ENCODE results near the gene EEIG2.

The EEIG2 gene

DNA sequence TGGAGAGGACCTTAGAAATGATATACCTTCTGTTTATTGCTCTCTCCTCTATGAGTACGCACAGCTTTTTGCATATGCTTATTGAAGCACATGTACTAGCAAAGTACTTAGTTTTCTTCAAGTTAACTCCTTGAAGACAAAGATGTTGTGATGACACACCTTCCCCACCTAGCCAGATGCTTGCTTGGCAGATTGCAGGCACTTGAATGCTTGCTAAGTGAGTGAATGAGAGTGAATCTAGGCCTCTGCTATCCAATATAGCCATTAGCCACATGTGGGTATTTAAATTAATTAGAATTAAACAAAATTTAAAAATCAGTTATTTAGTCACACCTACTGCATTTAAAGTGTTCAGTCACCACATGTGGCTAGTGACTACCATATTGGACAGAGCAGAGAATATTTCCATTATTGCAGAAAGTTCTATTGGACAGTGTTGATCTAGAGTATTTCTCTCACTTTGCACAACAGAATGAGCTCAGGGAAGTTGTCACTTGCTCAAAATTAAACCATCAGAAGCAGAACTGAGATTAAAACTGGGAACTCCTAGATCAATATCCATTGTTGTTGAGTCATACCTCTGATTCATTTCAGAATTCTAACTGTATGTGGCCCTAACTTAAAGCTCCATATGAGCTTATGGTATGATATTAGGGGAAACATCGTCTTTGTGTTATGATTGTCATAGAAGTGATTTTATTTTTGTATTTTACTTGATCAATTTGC lies 8.6 kb upstream of the EEIG2 start:
- DNase-seq = no peak

DNA sequence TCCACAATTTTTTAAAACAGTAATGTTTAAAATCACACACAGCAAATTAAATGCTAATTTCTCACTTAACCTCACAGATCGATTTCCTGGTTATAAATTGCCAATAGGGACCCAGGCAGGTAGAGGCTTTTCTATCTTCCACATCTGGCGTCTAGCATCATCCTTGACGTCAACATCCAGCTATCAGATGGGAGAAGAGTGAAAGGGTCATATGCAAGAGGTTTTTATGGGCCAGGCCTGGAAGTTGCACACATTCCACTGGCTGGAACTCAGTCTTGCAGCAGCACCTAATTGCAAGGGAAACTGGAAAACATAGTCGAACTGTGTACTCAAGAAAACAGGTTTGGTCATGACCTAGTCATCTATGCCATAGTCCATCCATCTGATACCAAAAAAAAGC lies 6.0 kb upstream of the EEIG2 start:
- no peak for DNase-seq

DNA sequence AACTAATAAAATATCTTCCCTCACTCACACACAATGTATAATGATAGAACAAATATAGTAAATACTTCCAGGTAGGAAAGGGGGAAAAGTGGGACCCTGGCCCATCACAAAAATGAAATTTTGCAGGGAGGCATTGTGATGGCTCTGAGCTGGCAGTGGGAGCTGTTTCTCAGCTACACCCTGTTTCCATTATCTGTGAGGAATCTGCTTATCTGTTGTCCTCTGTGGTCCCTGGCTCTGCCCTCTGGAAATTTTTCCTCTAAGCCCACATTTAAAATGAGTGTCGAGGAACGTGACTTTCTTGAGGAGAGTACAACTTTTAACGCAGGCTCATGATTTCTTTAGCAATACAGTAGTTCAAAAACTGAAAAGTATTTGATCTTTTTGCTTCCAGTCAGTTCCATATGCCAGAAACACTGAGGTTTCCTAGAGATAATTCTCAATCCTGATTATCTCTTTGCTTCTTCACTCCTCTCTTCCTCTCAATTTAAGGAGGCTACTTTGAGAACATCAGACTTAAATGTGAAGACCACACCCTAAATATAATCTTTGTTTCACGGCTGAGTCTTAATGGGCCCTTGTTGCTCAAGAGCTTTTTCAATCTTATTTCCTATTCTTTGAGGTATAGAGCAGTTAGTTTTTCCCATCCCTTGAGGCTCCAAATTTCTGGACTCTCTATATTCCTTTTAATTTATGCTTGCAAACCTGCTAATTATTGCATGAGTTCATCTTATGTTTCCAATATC lies 5.0 kb upstream of the EEIG2 start:
- no peak for DNase-seq

DNA sequence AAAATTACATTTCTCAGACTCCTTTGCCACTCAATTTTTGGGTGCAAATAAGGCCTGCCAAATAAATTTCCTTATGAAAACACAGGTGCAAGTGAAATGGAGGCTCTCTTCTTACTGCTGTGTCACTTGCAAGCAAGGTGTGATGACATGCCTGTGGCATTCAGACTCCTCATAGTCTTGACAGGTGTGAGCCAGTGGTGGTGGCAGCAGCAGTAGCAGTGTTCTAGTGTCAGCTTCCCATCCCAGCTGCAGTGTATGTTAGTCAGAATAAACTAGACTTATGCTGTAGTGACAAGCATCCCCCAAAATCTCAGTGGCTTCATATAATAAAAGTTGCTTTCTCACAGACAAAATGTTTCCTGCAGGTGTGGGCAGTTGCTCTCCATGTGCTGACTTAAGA lies 3.8 kb upstream of the EEIG2 start:
- no peak for DNase-seq

DNA sequence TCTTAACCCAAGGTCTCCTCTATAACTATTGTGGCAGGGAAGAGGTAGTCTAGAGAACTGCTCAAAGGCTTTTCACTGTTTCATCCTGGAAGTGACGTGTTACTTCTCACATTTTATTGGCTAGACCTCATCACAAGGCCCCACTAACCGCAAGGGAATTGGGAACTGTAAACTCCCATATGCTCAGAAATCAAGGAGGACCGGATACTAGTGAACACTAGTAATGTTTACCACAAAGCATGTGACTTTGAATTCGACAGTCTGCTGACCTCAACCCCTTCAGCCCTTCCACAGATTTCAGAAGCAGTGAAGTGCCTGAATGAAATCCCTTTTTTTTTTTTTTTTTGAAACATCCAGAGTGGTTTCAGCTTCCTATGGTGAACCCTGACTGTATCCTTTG lies 3.4 kb upstream of the EEIG2 start:
- no peak for DNase-seq

DNA sequence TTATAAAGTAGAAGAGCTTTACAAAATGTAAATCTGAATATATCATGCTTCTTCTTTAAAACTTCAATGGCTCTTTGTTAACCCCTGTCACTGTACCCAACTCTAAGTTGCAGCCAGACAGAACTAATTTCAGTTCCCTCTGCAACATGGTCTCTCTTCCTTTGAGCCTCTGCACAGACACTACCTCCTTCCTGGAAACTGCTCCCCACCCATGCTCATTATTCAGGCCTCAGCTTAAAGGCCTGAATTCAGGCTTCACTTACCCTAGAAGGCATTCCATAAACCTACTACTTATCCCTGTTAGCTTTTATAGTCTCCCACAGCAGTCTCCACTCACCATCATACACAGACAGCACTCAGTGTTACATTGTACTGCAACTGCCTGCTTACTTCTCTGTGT lies 2.6 kb upstream of the EEIG2 start:
- no peak for DNase-seq

DNA sequence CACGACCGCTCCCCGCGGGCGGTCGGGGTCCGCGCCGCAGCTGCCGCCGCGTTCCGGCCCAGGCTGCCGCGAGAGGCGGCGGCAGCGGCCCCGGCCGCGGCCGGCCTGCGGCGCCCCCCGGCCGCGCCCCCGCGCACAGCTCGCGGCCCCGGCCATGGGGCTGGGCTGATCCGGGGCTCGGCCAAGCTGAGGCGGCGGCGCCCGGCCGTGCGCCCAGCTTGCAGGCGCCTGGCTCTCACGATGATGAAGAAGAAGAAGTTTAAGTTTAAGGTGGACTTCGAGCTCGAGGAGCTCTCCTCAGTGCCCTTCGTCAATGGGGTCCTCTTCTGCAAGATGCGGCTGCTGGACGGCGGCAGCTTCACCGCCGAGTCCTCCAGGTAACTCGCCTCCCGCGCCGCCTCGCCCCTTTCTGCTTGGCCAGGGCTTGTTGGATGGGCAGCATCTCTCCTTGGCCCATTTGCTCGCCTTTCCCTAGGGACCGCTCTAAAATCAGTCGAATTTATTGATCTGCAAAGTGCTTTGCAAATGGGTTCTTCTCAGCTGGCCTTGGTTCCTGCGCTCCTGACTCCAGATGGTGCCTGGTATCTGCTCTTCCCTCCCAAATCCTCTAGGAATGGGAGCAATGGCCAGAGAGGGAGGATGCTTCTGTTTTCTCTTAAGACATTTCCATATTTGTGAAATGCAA lies 431 bp downstream of the EEIG2 start:
- peak; percentile 70 for DNase-seq

DNA sequence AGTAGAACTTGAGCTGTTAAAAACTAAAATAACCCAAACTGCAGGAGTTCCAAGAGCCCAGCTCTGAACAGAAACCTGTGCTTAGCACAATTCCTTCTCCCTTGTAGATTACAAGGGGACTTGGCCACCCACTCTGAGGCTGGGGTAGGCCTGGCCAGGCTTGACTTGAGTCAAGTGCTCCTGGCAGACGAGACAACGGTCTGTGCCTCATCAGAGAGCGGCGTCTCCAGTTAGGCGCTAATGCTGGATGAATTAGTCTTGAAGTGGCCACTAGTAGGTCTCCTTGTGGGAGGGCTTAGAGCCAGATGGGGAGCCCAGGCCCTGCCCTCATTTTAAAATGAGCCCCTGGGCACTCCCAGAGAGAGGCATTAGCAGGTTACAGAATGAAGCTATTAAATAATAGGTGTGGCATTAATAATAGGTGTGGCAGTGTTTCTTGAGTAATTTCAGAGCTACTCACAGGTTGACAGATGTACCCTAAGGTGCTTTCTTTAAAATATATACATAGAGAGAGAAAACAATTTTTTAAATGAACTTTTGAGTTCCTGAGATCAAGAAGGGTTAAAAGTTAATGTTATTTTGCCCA lies 1.1 kb downstream of the EEIG2 start:
- peak; percentile 72 for DNase-seq

DNA sequence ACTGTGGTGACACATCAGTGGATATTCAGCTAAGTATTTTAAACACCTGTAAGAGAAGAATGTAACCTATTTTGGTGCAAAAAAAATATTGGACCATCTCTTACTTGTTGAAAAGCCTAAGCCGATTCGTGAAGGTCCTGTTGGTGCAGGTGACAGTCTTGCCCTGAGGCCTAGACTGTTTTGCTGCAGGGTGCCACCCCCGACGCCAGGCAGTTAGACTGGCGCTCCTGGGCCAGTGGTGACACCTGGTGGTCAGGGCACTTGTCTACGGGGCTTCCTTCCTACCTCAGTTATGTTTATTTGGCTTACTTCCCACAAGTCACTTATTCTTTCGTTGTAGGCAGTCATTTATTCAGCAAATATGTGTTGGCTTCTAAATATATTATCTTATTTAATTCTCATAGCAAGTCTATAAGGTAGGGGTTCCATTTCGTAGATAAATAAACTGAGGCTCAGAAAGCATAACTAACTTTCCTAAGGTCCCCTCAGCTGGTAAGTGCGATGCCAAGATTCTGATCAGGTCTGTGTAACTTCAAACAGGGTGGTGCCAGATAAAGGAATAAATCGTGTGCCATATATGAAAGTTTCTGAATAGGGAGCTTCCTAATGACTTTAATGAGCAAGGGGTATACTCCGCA lies 1.9 kb downstream of the EEIG2 start:
- peak; percentile 26 for DNase-seq

DNA sequence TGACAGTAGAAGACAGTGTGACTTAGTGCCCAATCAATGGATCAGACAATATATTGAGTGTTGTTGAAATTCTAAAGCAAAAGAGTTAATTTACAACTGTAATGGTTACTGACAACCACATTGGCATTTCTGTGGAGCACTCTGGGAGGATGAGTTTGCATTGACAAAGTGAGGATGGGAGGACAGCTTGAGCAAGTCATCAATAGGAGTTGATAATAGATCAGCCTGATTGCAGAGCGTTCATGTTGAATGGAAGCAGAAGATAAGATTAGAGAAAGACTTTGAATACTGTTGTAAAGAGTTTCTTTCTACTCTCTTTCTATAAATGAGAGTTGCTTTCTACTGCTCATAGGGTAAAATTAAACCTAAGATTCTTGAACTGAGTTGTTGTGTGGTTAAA lies 3.9 kb downstream of the EEIG2 start:
- no peak for DNase-seq

DNA sequence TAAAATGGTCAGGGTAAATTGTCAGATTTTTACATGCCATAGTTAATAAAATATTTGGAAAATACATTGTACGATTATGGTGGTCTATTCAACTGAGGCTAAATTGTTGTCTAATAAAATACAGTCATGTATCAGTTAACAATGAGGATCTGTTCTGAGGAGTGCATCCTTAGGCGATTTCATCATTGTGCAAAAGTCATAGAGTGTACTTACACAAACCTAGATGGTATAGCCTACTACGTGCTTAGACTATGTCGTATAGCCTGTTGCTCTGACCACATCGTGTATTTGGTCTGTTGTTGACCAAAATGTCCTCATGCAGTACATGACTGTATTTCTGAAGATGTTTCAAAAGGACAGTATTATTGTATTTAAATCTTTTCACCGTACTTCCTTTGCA lies 5.2 kb downstream of the EEIG2 start:
- DNase-seq = no peak

DNA sequence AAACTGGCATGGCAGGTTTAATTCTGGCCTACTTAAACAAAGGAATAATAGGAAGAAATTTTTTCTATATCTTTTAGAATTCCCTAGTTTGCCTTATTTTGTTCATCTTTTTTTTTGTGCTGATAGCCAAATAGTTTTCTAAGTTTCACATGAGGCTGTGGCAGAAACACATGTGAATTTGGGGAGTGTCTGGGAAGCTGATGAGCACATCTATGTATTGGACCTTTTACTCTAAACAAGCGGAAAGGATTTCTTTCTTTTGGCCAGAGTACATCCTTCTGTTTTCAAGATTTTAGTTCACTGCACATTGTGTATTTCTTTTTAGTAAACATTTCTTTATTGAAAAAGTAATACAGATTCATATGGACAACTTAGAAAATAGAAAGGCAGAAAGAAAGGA lies 5.6 kb downstream of the EEIG2 start:
- DNase-seq = no peak

DNA sequence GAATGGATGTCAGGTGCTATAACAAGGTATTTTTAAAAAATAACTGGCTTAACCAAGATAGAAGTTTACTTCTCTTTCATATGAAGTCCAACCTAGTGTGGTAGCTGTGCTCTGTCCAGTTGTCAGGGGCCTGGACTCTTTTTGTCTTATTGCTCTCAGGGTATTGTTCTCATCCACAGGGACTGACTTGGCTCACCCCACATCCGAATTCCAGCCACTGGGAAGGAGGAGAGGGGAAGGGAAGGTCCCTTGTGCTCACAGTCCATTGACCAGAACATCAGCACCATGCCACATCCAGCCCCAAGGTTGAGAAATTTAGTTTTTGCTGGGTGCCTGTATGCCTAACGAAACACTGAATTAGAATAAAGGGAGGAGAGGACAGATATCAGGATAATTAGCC lies 8.7 kb downstream of the EEIG2 start:
- no peak for DNase-seq

DNA sequence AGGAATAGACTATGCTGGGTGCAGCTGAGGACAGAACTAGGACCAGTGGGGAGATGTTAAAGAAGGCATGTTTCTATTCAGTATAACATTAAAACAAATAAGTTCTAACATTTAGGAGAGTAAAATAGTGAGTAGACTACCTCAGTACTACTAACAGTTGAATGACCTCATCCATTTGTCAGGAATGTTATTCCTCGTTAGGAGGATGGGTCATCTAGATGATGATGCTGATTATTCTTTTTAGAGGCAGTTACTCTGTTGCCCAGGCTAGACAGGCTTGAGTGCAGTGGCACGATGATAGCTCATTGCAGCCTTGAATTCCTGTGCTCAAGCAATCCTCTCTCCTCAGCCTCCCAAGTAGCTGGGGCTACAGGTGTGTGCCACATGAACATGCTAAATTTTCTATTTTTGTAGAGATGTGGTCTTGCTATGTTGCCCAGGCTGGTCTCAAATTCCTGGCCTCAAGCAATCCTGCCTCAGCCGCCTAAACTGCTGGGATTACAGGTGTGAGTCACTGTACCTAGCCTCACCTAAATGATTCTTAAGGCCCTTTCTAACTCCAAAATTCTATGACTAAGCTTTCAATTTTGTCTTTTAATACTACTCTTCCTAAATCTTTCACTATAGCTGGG lies 9.3 kb downstream of the EEIG2 start:
- DNase-seq = no peak

DNA sequence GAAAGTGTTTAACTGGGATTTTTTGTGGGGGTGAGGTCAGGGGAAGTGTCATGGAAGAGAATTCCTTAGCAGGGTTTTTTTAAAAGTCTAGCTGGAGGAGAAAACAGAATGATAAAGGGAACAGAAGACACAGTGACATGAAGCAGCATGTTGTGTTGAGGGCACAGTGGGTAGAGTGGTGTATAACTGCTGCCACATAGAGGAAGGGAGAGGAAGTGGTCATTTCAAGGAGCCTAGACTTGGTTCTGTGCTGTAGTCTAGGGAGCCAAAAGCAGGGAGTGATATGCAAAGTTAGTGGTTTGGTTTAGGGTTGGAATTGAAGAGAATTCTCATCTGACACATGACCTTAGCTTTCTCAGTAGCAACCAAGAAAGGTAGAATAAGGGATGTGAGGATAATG lies 10.2 kb downstream of the EEIG2 start:
- peak; percentile 5 for DNase-seq

DNA sequence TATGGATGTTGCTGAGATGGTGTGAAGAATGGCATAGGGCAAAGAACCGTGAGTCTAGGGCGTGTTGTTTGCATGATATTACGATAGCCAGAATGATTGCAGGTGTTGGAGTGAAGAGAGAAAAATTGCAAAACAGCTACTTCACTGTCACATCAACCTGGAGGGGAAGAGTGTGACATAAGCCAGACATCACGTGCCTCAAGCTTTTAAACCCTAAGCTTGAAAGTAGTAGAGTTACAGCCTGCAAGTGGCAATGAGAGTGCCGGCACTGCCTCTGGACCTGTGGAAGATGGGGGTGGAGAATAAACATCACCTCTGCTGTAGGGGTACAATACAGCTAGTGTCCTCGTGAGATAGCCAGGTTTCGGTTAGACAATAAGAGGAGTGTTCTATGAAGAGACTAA lies 11.1 kb downstream of the EEIG2 start:
- no peak for DNase-seq

DNA sequence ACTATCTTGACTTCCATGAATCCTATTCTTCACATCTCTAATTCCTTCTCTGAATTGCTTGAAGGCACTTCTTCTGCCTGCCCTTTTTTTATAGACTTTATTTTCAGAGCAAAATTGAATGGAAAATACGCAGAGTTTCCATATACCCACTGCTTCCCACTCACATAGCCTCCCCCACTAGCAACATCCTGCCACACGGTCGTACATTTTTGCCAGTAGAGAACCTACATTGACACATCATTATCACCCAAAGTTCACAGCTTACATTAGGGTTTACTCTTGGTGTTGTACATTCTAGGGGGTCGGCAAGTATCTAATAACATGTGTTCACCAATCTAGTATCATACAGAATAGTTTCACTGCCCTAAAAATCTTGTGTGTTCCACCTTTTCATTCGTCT lies 12.3 kb downstream of the EEIG2 start:
- no peak for DNase-seq

DNA sequence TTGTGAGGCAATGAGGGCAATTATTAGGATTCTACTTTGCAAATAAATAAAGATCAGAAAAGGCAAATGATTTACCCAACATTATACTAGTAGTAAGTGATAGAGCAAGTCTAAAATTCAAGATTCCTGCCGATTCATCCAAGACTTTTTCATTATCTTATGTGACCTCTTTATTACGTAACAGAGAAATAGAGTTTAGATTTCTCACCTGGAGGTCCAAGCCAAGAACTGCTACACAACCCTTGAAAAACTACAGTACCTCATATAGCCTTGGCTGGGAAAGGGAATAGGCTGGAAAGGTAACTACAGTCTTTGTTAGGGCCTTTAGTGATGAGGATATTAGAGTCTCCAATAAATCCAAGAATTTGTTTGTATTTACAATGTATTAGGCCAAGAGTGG lies 13.3 kb downstream of the EEIG2 start:
- DNase-seq = no peak

DNA sequence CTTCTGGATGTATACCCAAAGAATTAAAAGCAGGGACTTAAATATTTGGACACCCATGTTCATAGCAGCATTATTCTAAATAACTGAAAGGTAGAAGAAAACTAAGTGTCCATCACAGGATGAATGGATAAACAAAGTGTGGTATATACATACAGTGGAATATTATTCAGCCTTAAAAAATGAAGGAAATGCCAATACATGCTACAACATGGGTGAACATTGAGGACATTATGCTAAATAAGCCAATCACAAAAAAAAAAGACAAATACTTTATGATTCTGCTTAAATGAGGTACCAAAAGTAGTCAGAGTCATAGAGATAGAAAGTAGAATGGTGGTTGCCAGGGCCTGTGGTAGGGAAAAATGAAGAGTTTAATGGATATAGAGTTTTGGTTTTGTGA lies 14.1 kb downstream of the EEIG2 start:
- DNase-seq = no peak

DNA sequence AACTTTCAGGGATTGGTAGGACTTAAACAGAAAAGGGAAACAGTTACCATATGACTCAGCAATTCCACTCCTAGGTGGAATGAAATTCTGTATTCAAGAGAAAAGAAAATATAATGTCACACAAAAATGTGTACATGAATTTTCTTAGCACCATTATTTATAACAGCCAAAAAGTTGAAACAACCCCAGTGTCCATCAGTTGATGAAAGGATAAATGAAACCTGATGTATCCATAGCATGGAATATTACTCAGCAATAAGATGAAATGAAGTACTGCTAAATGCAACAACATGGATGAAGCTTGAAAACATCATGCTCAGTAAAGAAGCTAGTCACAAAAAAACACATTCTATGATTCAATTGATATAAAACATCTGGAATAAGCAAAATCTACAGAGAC lies 15.5 kb downstream of the EEIG2 start:
- DNase-seq = no peak

DNA sequence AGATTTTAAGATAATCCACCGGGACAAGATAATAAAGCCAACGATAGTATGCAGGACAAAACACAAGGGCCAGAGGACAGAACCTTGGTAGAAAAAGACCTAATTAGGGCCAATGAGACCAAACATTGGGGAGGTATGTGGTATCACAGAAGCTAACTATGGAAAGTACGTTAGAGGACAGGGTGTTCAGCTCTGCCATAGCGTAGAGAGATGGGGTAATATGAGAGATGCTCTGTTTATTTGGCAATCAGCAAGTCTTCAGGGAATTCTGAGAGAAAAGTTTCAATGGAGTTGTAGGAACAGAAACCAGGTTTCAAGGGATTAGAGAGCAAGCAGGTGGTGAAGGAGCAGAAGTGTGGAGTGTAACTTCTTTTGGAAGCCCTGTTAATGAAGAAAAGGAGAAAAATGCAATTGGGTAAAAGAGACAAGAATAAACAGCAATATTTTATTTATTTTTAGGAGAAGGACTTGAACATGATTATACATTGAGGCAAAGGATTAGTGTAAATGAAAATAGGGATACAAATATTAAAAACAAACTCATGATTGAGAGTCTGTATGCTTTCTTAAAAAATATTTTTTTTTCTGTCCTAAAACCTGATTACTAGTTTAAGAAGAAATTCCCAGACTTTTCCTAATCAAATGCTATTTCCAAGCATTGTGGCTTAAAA lies 24.0 kb downstream of the EEIG2 start:
- peak; percentile 14 for DNase-seq

DNA sequence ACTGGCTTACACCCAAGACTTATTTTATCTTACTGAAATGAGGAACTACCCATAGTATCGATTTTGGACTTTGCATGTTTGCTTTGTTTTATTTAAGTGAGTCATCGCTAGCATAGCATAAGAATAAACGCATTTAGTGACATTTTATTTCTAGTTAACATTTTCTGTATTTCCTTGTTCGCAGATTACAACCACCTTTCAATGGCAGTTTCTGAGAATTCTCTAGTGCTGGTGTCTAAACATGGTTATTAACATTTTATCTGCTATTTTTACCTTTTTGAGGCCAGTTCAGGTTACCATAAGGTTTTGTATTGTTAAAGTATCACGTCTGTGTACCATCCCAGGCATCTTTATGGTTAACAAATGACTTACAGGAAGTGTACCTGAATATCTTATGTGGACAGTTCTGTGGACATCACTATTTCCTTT lies 24.5 kb downstream of the EEIG2 start:
- DNase-seq = no peak

Measured in NCI-H1092 treated with DMSO at 0.1 percent for 48 hours (cell line).